K562 (cell line): ENCODE results near the gene SLC35E2B. TPM values are rescaled to one million over a fixed set of nuclear protein-coding genes. Genes with fewer than 3 reads are reported as not detected.

Source experiments
- CEBPB ChIP-seq: fragments of 450-650 bp; IDR thresholded peaks from 2 replicates; pipeline ENCODE4 v1.6.1; 2016; ENCODE audit warnings: missing genetic modification characterization, missing compliant biosample characterization
- CHD1 ChIP-seq: fragments of 200-600 bp; sonication (generic); IDR thresholded peaks from one replicate; pipeline ENCODE4 v1.6.1; 2012; ENCODE audit warnings: mild to moderate bottlenecking, moderate library complexity, low read length, inconsistent platforms
- CREM ChIP-seq: IDR thresholded peaks from 2 replicates; pipeline ENCODE4 v1.6.1; 2014; ENCODE audit warnings: antibody characterized with exemption, low read depth
- DPF2 ChIP-seq: fragments of 450-650 bp; IDR thresholded peaks from 2 replicates; pipeline ENCODE4 v1.6.1; 2016
- EP400 ChIP-seq: fragments of 450-650 bp; IDR thresholded peaks from 2 replicates; pipeline ENCODE4 v1.6.1; 2017; ENCODE audit warnings: antibody characterized with exemption, mild to moderate bottlenecking, moderate library complexity
- ESRRA ChIP-seq: fragments of 450-650 bp; IDR thresholded peaks from 2 replicates; pipeline ENCODE4 v1.6.1; 2014; ENCODE audit warnings: low read depth, mild to moderate bottlenecking, moderate library complexity, borderline replicate concordance
- FOSL1 ChIP-seq: fragments of 200-800 bp; sonication (Bioruptor generic); conservative IDR thresholded peaks from 2 replicates; pipeline ENCODE4 v1.6.1; 2016; ENCODE audit warnings: missing genetic modification characterization, missing compliant biosample characterization
- HDAC2 ChIP-seq: fragments of 450-650 bp; IDR thresholded peaks from 2 replicates; pipeline ENCODE4 v1.6.1; 2016; ENCODE audit warnings: mild to moderate bottlenecking
- MXD1 ChIP-seq: fragments of 250-450 bp; sonication (Bioruptor Pico); IDR thresholded peaks from 2 replicates; pipeline ENCODE4 v1.8.0; 2021; ENCODE audit warnings: borderline replicate concordance, mild to moderate bottlenecking, moderate library complexity; ENCODE audit not compliant: poor library complexity, severe bottlenecking
- NCOA2 ChIP-seq, 2 experiments: fragments of 450-650 bp; IDR thresholded peaks; 2 replicates each; pipeline ENCODE4 v1.6.1; 2018; ENCODE audit warnings: mild to moderate bottlenecking in 2 of 2, moderate library complexity in 1 of 2; ENCODE audit not compliant: partially characterized antibody in 2 of 2
- NFE2 ChIP-seq: IDR thresholded peaks from 2 replicates; pipeline ENCODE4 v1.6.1; 2014; ENCODE audit warnings: antibody characterized with exemption, low read depth
- PHB ChIP-seq: fragments of 250-450 bp; sonication (Bioruptor Pico); IDR thresholded peaks from 2 replicates; pipeline ENCODE4 v1.5.0; 2021
- PKNOX1 ChIP-seq: fragments of 450-650 bp; IDR thresholded peaks from 2 replicates; pipeline ENCODE4 v1.6.1; 2016
- RBBP5 ChIP-seq: fragments of 200-600 bp; sonication (generic); IDR thresholded peaks from 2 replicates; pipeline ENCODE4 v1.6.1; 2012; ENCODE audit warnings: borderline replicate concordance, mild to moderate bottlenecking, low read length, control low read depth, inconsistent platforms; ENCODE audit not compliant: insufficient read depth, poor library complexity, severe bottlenecking
- SIX5 ChIP-seq, 2 experiments: IDR thresholded peaks; 2 replicates each; pipeline ENCODE4 v1.6.1; 2011; ENCODE audit warnings: low read length in 2 of 2, borderline replicate concordance in 1 of 2, low read depth in 1 of 2, mild to moderate bottlenecking in 1 of 2, moderate library complexity in 1 of 2; ENCODE audit not compliant: insufficient read depth in 1 of 2
- TBP ChIP-seq: optimal IDR thresholded peaks from 2 replicates; pipeline ENCODE3; 2011; ENCODE audit warnings: low read depth, low read length, improper control_type of control experiment
- THRB ChIP-seq: fragments of 450-650 bp; formaldehyde crosslinking; conservative IDR thresholded peaks from 2 replicates; pipeline ENCODE4 v1.4.0; 2022; ENCODE audit warnings: mild to moderate bottlenecking, missing genetic modification characterization
- ZKSCAN1 ChIP-seq: fragments of 150-350 bp; IDR thresholded peaks from 2 replicates; pipeline ENCODE4 v1.6.1; 2016; ENCODE audit warnings: low read depth, low read length
- ZKSCAN3 ChIP-seq: fragments of 250-450 bp; sonication (Bioruptor Pico); IDR thresholded peaks from 2 replicates; pipeline ENCODE4 v1.4.0; 2020
- ZNF311 ChIP-seq: fragments of 250-450 bp; sonication (Bioruptor Pico); IDR thresholded peaks from 2 replicates; pipeline ENCODE4 v1.4.0; 2020; ENCODE audit warnings: mild to moderate bottlenecking, moderate library complexity
- polyA plus RNA-seq, 8 experiments: library from polyadenylated mRNA; depleted of rRNA in 4 of 8; stranded (reverse) in 5 of 8; unstranded in 3 of 8; fragments of >200 nt; fragmentation: Nextera tagmentation in 2 of 8; fragmentation: Illumina TruSeq in 1 of 8; extraction: Ambion mirVana in 2 of 8; extraction: Trizol in 1 of 8; gene quantifications; 2 replicates each; pipeline versions ENCODE4 v1.2.1 to v1.2.3, GENCODE V29; 2011 to 2014; ENCODE audit warnings: inconsistent platforms in 1 of 8, missing spikeins in 1 of 8
- total RNA-seq, 7 experiments: library from RNA; depleted of rRNA in 6 of 7; stranded (reverse); fragments of >200 nt in 6 of 7; fragmentation: Illumina TruSeq in 2 of 7; extraction: Trizol in 2 of 7; gene quantifications; 2 replicates each; pipeline versions ENCODE4 v1.2.1 to v1.2.3, GENCODE V29; 2011 to 2021; ENCODE audit warnings: low replicate concordance in 1 of 7
- TF ChIP-seq, protein P1 (sequence below): fragments of 250-450 bp; sonication (Bioruptor Pico); IDR thresholded peaks from 2 replicates; pipeline ENCODE4 v1.5.0; 2021; ENCODE audit warnings: mild to moderate bottlenecking, borderline replicate concordance

Gene SLC35E2B
- total and polyA plus RNA-seq, 9 of the 15 experiments (the other 6 are each of a cell fraction or from before 2014, with no cell fraction given) = 4.7 to 44.6 (median 20.7) TPM

DNA sequence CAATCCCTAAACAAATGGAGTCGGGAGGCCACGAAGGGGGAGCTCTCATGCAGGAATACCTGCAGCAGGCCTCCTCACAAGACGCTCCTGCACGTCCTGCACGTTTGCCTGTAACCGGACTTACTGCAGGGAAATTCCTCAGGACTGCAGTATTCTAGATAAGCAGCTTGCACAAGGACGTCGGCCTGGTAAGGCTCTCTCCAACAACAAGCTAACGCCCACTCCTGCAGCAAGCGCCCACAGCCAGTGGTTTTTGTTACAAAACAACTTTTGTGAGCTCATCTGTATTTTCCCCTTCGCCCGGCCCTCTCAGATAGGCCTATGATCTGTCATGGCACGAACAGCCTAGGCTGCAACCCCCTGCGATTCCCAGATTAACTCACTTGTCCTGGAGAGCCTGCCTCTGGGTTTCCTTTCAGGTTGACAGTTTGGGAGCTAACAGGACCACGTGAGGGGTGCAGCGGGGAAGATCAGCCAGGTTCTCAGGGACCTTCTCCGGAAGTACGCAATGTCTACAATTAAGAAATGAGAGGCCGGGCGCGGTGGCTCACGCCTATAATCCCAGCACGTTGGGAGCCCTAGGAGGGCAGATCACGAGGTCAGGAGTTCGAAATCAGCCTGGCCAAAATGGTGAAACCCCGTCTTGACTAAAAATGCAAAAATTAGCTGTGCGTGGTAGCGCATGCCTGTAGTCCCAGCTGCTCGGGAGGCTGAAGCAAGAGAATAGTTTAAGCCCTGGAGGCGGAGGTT, 78.2 kb downstream of the SLC35E2B start (continued):
- TF ChIP-seq PKNOX1 = no peak
- TF ChIP-seq NCOA2 (IDR thresholded peaks at IDR 0.05; ENCODE audit: partially characterized antibody in 2 of 2) = no peak
- no peak for TF ChIP-seq NFE2
- TF ChIP-seq, protein P1, sequence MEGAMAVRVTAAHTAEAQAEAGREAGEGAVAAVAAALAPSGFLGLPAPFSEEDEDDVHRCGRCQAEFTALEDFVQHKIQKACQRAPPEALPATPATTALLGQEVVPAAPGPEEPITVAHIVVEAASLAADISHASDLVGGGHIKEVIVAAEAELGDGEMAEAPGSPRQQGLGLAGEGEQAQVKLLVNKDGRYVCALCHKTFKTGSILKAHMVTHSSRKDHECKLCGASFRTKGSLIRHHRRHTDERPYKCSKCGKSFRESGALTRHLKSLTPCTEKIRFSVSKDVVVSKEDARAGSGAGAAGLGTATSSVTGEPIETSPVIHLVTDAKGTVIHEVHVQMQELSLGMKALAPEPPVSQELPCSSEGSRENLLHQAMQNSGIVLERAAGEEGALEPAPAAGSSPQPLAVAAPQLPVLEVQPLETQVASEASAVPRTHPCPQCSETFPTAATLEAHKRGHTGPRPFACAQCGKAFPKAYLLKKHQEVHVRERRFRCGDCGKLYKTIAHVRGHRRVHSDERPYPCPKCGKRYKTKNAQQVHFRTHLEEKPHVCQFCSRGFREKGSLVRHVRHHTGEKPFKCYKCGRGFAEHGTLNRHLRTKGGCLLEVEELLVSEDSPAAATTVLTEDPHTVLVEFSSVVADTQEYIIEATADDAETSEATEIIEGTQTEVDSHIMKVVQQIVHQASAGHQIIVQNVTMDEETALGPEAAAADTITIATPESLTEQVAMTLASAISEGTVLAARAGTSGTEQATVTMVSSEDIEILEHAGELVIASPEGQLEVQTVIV (CRISPR knock-in tag) = no peak
- TF ChIP-seq FOSL1 (tag) = no peak
- TF ChIP-seq ZNF311 (CRISPR knock-in tag) = no peak
- no peak; the same call in 1 of the 2 replicates for TF ChIP-seq EP400
- TF ChIP-seq ZKSCAN1 = 0 out of 2 replicates have a peak, but pooled peaks have one; percentile 13
- peak; percentile 13; the same call in 1 of the 2 replicates for TF ChIP-seq DPF2
- TF ChIP-seq CHD1 = peak; percentile 46
- peak; percentile 79 for TF ChIP-seq CEBPB (tag)
- 0 out of 2 replicates have a peak, but pooled peaks have one; percentile 75 for TF ChIP-seq PHB (CRISPR knock-in tag)
- TF ChIP-seq THRB = no peak
- TF ChIP-seq HDAC2 = 0 out of 2 replicates have a peak, but pooled peaks have one; percentile 31
- no peak for TF ChIP-seq TBP
- no peak for TF ChIP-seq ESRRA
- TF ChIP-seq SIX5 (IDR thresholded peaks at IDR 0.05; ENCODE audit: borderline replicate concordance in 1 of 2, insufficient read depth in 1 of 2, low read depth in 1 of 2, low read length in 2 of 2) = no peak
- peak; percentile 67 for TF ChIP-seq RBBP5
- TF ChIP-seq ZKSCAN3 = no peak
- no peak for TF ChIP-seq MXD1 (CRISPR knock-in tag)
- TF ChIP-seq CREM = peak; percentile 56
